ENCODE measurements around the gene PPP4R4.

- TF ChIP-seq, protein P1, sequence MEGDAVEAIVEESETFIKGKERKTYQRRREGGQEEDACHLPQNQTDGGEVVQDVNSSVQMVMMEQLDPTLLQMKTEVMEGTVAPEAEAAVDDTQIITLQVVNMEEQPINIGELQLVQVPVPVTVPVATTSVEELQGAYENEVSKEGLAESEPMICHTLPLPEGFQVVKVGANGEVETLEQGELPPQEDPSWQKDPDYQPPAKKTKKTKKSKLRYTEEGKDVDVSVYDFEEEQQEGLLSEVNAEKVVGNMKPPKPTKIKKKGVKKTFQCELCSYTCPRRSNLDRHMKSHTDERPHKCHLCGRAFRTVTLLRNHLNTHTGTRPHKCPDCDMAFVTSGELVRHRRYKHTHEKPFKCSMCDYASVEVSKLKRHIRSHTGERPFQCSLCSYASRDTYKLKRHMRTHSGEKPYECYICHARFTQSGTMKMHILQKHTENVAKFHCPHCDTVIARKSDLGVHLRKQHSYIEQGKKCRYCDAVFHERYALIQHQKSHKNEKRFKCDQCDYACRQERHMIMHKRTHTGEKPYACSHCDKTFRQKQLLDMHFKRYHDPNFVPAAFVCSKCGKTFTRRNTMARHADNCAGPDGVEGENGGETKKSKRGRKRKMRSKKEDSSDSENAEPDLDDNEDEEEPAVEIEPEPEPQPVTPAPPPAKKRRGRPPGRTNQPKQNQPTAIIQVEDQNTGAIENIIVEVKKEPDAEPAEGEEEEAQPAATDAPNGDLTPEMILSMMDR (IDR thresholded peaks at IDR 0.05) = no peak
- no peak for TF ChIP-seq POLR2A (IDR thresholded peaks at IDR 0.05)
Observed at GRCh38 chr14:94162466-94162865, 11.7 kb upstream of the PPP4R4 start.
